NCI-H2227 treated with DMSO at 0.1 percent for 48 hours (cell line): ENCODE results near the gene CAPN5.

Experiments
- DNase-seq: peaks from one replicate; lab custom pipeline; 2025; lab: John Stamatoyannopoulos, UW

Gene CAPN5

GRCh38 chr11:77151804-77152509 is 85.2 kb downstream of the CAPN5 start:
- no peak for DNase-seq

- no peak for DNase-seq
Observed at GRCh38 chr11:77152846-77153245, 86.1 kb downstream of the CAPN5 start.

GRCh38 chr11:77153276-77154185 is 86.8 kb downstream of the CAPN5 start:
- no peak for DNase-seq

- DNase-seq: no peak
Observed at GRCh38 chr11:77154381-77155081, 87.8 kb downstream of the CAPN5 start.

- DNase-seq: no peak
Observed at GRCh38 chr11:77155082-77155475, 88.3 kb downstream of the CAPN5 start.

- no peak for DNase-seq
Observed at GRCh38 chr11:77155556-77156130, 88.9 kb downstream of the CAPN5 start.

GRCh38 chr11:77156396-77157195 is 89.8 kb downstream of the CAPN5 start:
- no peak for DNase-seq

GRCh38 chr11:77158041-77158695 is 91.4 kb downstream of the CAPN5 start:
- DNase-seq: no peak

GRCh38 chr11:77159219-77159936 is 92.6 kb downstream of the CAPN5 start:
- no peak for DNase-seq

- DNase-seq: no peak
Observed at GRCh38 chr11:77159937-77160495, 93.2 kb downstream of the CAPN5 start.

- no peak for DNase-seq
Observed at GRCh38 chr11:77163271-77163670, 96.5 kb downstream of the CAPN5 start.

- no peak for DNase-seq
Observed at GRCh38 chr11:77165066-77165465, 98.3 kb downstream of the CAPN5 start.

- DNase-seq: no peak
Observed at GRCh38 chr11:77166021-77166420, 99.2 kb downstream of the CAPN5 start.

GRCh38 chr11:77167111-77167626 is 100.4 kb downstream of the CAPN5 start:
- no peak for DNase-seq

GRCh38 chr11:77167791-77168190 is 101.0 kb downstream of the CAPN5 start:
- no peak for DNase-seq

- no peak for DNase-seq
Observed at GRCh38 chr11:77170107-77170506, 103.3 kb downstream of the CAPN5 start.

GRCh38 chr11:77171254-77171653 is 104.5 kb downstream of the CAPN5 start:
- DNase-seq: no peak

- peak; percentile 47 for DNase-seq
Observed at GRCh38 chr11:77171885-77172665, 105.3 kb downstream of the CAPN5 start.

- DNase-seq: no peak
Observed at GRCh38 chr11:77172666-77172982, 105.9 kb downstream of the CAPN5 start.
